ENCODE data around the gene RABL6.

- TF ChIP-seq CTCF (IDR thresholded peaks at IDR 0.05) (no peak), POLR2A (IDR thresholded peaks at IDR 0.05) (no peak)
These were observed 42.5 kb downstream of the RABL6 start for GRCh38 chr9:136849960-136850865.

Data from uterus (tissue), 2 donors.